ENCODE results near the gene SNRPD1.

- TF ChIP-seq CTCF (IDR thresholded peaks at IDR 0.05) (peak; percentile 94 to 100 (median 98)), POLR2AphosphoS5 (IDR thresholded peaks at IDR 0.05) (peak; percentile 96)
Measured at GRCh38 chr18:21600526-21601410, 11.3 kb upstream of the SNRPD1 start, which contains the start of gene ESCO1.

Measured in upper lobe of left lung (tissue), 4 donors.